ENCODE results near the gene BMS1.

DNA sequence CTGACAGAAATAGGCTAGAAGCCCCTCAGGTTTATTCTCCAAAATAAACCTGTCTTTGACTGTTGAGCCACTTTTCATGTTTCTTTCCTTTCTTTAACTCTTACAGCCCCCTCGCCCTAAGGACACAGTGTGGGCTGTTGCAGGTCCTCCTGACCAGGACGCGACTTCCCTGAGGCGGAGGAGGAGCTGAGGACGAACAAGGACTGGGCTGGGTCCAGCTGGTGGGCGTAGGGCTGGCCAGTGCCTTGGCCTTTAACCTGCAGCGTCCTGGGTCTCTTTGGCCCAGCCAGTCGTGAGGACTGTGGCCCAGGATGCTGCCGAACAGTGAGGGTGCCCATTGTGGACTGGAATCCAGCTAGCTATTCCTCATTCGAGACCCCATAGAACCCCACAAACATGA is 13.4 kb upstream of the BMS1 start:
- no peak for TF ChIP-seq POLR2A (IDR thresholded peaks at IDR 0.05)
- TF ChIP-seq, protein P1, sequence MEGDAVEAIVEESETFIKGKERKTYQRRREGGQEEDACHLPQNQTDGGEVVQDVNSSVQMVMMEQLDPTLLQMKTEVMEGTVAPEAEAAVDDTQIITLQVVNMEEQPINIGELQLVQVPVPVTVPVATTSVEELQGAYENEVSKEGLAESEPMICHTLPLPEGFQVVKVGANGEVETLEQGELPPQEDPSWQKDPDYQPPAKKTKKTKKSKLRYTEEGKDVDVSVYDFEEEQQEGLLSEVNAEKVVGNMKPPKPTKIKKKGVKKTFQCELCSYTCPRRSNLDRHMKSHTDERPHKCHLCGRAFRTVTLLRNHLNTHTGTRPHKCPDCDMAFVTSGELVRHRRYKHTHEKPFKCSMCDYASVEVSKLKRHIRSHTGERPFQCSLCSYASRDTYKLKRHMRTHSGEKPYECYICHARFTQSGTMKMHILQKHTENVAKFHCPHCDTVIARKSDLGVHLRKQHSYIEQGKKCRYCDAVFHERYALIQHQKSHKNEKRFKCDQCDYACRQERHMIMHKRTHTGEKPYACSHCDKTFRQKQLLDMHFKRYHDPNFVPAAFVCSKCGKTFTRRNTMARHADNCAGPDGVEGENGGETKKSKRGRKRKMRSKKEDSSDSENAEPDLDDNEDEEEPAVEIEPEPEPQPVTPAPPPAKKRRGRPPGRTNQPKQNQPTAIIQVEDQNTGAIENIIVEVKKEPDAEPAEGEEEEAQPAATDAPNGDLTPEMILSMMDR (IDR thresholded peaks at IDR 0.05) = no peak

Data from testis (tissue), 2 donors.